ENCODE results near the gene ZNF79. TPM values are rescaled to one million over a fixed set of nuclear protein-coding genes. Genes with fewer than 3 reads are reported as not detected.
A peak's percentile ranks its signal among the peaks of the same experiment; 100 is the strongest.

ZNF79 gene
- total and polyA plus RNA-seq, 2 experiments from 2014 or later, result 4.6 to 8.2 TPM

DNA sequence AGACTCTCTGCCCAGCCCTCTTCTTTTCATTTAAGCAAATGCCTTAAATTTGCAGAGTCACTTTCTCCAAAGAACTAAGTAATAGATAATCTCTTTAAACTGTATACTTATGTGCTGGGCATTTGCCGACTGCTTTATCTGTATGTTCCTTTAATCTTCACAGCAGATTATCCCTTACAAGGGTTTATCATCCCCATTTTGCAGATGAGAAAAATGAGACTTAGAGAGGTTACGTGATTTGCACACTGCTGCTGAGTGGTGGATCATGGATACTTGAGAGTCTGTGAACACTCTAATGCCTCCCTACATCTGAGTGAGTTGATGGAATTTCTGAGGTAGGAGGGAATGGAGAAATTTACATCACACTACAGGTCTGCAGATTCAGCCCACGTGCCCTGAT lies 4.2 kb downstream of the ZNF79 start:
- no peak for DNase-seq (ENCODE audit: low read depth in 1 of 2, low spot score in 1 of 2)
- H3K9me3 ChIP-seq (ENCODE audit: low read depth), result no peaks in the 10 kb centered on the region
- peaks cover 9% of the 10 kb centered on the region for H3K4me1 ChIP-seq (ENCODE audit: low read depth)
- no peak overlapping the region for H3K4me3 ChIP-seq
- TF ChIP-seq, protein P1, sequence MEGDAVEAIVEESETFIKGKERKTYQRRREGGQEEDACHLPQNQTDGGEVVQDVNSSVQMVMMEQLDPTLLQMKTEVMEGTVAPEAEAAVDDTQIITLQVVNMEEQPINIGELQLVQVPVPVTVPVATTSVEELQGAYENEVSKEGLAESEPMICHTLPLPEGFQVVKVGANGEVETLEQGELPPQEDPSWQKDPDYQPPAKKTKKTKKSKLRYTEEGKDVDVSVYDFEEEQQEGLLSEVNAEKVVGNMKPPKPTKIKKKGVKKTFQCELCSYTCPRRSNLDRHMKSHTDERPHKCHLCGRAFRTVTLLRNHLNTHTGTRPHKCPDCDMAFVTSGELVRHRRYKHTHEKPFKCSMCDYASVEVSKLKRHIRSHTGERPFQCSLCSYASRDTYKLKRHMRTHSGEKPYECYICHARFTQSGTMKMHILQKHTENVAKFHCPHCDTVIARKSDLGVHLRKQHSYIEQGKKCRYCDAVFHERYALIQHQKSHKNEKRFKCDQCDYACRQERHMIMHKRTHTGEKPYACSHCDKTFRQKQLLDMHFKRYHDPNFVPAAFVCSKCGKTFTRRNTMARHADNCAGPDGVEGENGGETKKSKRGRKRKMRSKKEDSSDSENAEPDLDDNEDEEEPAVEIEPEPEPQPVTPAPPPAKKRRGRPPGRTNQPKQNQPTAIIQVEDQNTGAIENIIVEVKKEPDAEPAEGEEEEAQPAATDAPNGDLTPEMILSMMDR (IDR thresholded peaks at IDR 0.05; ENCODE audit: low read depth, low read length), result no peak
- no peaks in the 10 kb centered on the region for H3K27me3 ChIP-seq
- peaks cover 12% of the 10 kb centered on the region for H3K36me3 ChIP-seq
- H3K27ac ChIP-seq, result no peak overlapping the region

- Histone ChIP-seq H3K4me1 (ENCODE audit: low read depth) (peaks cover 4% of the 10 kb centered on the region), H3K27ac (no peak overlapping the region), H3K36me3 (peaks cover 25% of the 10 kb centered on the region), H3K9me3 (ENCODE audit: low read depth) (no peaks in the 10 kb centered on the region), H3K27me3 (no peaks in the 10 kb centered on the region), H3K4me3 (no peak overlapping the region)
- TF ChIP-seq, protein P1 (IDR thresholded peaks at IDR 0.05; ENCODE audit: low read depth, low read length), result no peak
- no peak for DNase-seq (ENCODE audit: low read depth in 1 of 2, low spot score in 1 of 2)
These were observed 6.2 kb downstream of the ZNF79 start for GRCh38 chr9:127430415-127430814.

- TF ChIP-seq, protein P1 (IDR thresholded peaks at IDR 0.05; ENCODE audit: low read depth, low read length), result peak; percentile 15
- Histone ChIP-seq H3K4me1 (ENCODE audit: low read depth) (no peaks in the 10 kb centered on the region), H3K27me3 (no peaks in the 10 kb centered on the region), H3K9me3 (ENCODE audit: low read depth) (no peaks in the 10 kb centered on the region), H3K27ac (no peak overlapping the region), H3K36me3 (peaks cover 56% of the 10 kb centered on the region), H3K4me3 (no peak overlapping the region)
- no peak for DNase-seq (ENCODE audit: low read depth in 1 of 2, low spot score in 1 of 2)
These were observed 13.5 kb downstream of the ZNF79 start for GRCh38 chr9:127437497-127438264.

GRCh38 chr9:127438394-127438793 lies 14.2 kb downstream of the ZNF79 start:
- DNase-seq (ENCODE audit: low read depth in 1 of 2, low spot score in 1 of 2), result no peak
- H3K27me3 ChIP-seq, result no peaks in the 10 kb centered on the region
- no peaks in the 10 kb centered on the region for H3K9me3 ChIP-seq (ENCODE audit: low read depth)
- H3K27ac ChIP-seq, result no peak overlapping the region
- H3K4me1 ChIP-seq (ENCODE audit: low read depth), result no peaks in the 10 kb centered on the region
- TF ChIP-seq, protein P1 (IDR thresholded peaks at IDR 0.05; ENCODE audit: low read depth, low read length), result no peak
- H3K36me3 ChIP-seq, result peaks cover 61% of the 10 kb centered on the region
- no peak overlapping the region for H3K4me3 ChIP-seq

- H3K4me3 ChIP-seq, result no peak overlapping the region
- TF ChIP-seq, protein P1 (IDR thresholded peaks at IDR 0.05; ENCODE audit: low read depth, low read length), result no peak
- H3K36me3 ChIP-seq, result peaks cover 61% of the 10 kb centered on the region
- DNase-seq (ENCODE audit: low read depth in 1 of 2, low spot score in 1 of 2), result no peak
- H3K9me3 ChIP-seq (ENCODE audit: low read depth), result no peaks in the 10 kb centered on the region
- no peak overlapping the region for H3K27ac ChIP-seq
- no peaks in the 10 kb centered on the region for H3K27me3 ChIP-seq
- peaks cover 5% of the 10 kb centered on the region for H3K4me1 ChIP-seq (ENCODE audit: low read depth)
These were observed 20.2 kb downstream of the ZNF79 start for GRCh38 chr9:127444283-127444920.
